CD14-positive monocyte (primary cell): Measurements from ENCODE around the gene GLCCI1. TPM values are rescaled to one million over a fixed set of nuclear protein-coding genes. Genes with fewer than 3 reads are reported as not detected.

Experiments
- DNase-seq, 3 donors: peaks; one replicate each; pipeline ENCODE4 v3.0.0-alpha.2; 2011 to 2022
- H2AFZ ChIP-seq: 2 replicates; pipeline ENCODE4 v1.6.0; 2012; ENCODE audit warnings: mild to moderate bottlenecking, low read depth, low read length, inconsistent platforms; ENCODE audit not compliant: insufficient read depth, poor library complexity, severe bottlenecking
- H3K27ac ChIP-seq, 2 donors: 1 replicate in 1 of 2; 2 replicates in 1 of 2; pipeline ENCODE4 v1.5.1; 2012 to 2013; ENCODE audit warnings: low read length in 2 of 2, control low read depth in 1 of 2, inconsistent platforms in 1 of 2, low read depth in 1 of 2, mild to moderate bottlenecking in 1 of 2
- H3K27me3 ChIP-seq, 2 donors: one replicate each; pipeline versions ENCODE4 v1.6.0 to v1.6.1; 2011 to 2013; ENCODE audit warnings: low read length in 2 of 2; ENCODE audit not compliant: control insufficient read depth in 2 of 2, insufficient read depth in 2 of 2
- H3K36me3 ChIP-seq, 2 donors: replicated peaks in 1 of 2; 1 replicate in 1 of 2; 2 replicates in 1 of 2; pipeline versions ENCODE4 v1.5.1 to v1.6.1; 2012 to 2013; ENCODE audit warnings: low read length in 2 of 2, control low read depth in 1 of 2, inconsistent platforms in 1 of 2, mild to moderate bottlenecking in 1 of 2; ENCODE audit not compliant: insufficient read depth in 2 of 2, control insufficient read depth in 1 of 2
- H3K4me1 ChIP-seq, 2 donors: 1 replicate in 1 of 2; 2 replicates in 1 of 2; pipeline versions ENCODE4 v1.5.1 to v1.6.1; 2012 to 2013; ENCODE audit warnings: low read length in 2 of 2, control low read depth in 1 of 2, inconsistent platforms in 1 of 2, mild to moderate bottlenecking in 1 of 2, moderate library complexity in 1 of 2; ENCODE audit not compliant: insufficient read depth in 2 of 2, control insufficient read depth in 1 of 2
- H3K4me2 ChIP-seq: replicated peaks from 2 replicates; pipeline ENCODE3; 2012; ENCODE audit warnings: low read length, moderate library complexity, mild to moderate bottlenecking; ENCODE audit not compliant: poor library complexity, severe bottlenecking; ENCODE audit errors: extremely low read depth
- H3K4me3 ChIP-seq, 3 experiments: fragments of 200-600 bp in 1 of 3; sonication (generic) in 1 of 3; replicated peaks in 1 of 3; 1 replicate in 2 of 3; 2 replicates in 1 of 3; pipeline ENCODE4 v1.5.1; 2011 to 2013; ENCODE audit warnings: low read length in 3 of 3, mild to moderate bottlenecking in 3 of 3, control low read depth in 2 of 3, low read depth in 2 of 3, inconsistent platforms in 1 of 3, moderate library complexity in 1 of 3
- H3K79me2 ChIP-seq: 2 replicates; pipeline ENCODE4 v1.6.0; 2012; ENCODE audit warnings: mild to moderate bottlenecking, control low read depth, inconsistent platforms, low read length, moderate library complexity; ENCODE audit not compliant: insufficient read depth
- H3K9ac ChIP-seq: 2 replicates; pipeline ENCODE4 v1.6.0; 2017; ENCODE audit warnings: low read length, mild to moderate bottlenecking; ENCODE audit not compliant: insufficient read depth, poor library complexity, severe bottlenecking
- H3K9me3 ChIP-seq, 2 donors: replicated peaks in 1 of 2; 1 replicate in 1 of 2; 2 replicates in 1 of 2; pipeline versions ENCODE4 v1.5.1 to v1.6.1; 2012 to 2013; ENCODE audit warnings: low read length in 2 of 2, control low read depth in 1 of 2; ENCODE audit not compliant: control insufficient read depth in 1 of 2, insufficient read depth in 1 of 2
- H4K20me1 ChIP-seq: 2 replicates; pipeline ENCODE4 v1.6.0; 2012; ENCODE audit warnings: mild to moderate bottlenecking, low read length, control low read depth, moderate library complexity; ENCODE audit not compliant: insufficient read depth
- H3K27ac Mint-ChIP-seq, 7 donors: one replicate each; pipeline ENCODE4 v1.8.0; 2020; ENCODE audit warnings: mild to moderate bottlenecking in 7 of 7, mixed read lengths in 7 of 7, moderate library complexity in 6 of 7, inconsistent platforms in 2 of 7
- H3K27me3 Mint-ChIP-seq, 3 donors: one replicate each; pipeline ENCODE4 v1.8.0; 2021 to 2022; ENCODE audit warnings: low read depth in 3 of 3, mild to moderate bottlenecking in 3 of 3, mixed read lengths in 3 of 3, moderate library complexity in 3 of 3, inconsistent platforms in 1 of 3
- H3K36me3 Mint-ChIP-seq, 2 donors: one replicate each; pipeline ENCODE4 v1.8.0; 2020; ENCODE audit warnings: mixed read lengths in 2 of 2, inconsistent platforms in 1 of 2, mild to moderate bottlenecking in 1 of 2
- H3K4me1 Mint-ChIP-seq: one replicate; pipeline ENCODE4 v1.8.0; 2020; ENCODE audit warnings: mild to moderate bottlenecking, mixed read lengths
- H3K4me3 Mint-ChIP-seq, 2 donors: one replicate each; pipeline ENCODE4 v1.8.0; 2020; ENCODE audit warnings: mild to moderate bottlenecking in 2 of 2, mixed read lengths in 2 of 2, moderate library complexity in 1 of 2
- H3K9me3 Mint-ChIP-seq, 7 donors: one replicate each; pipeline ENCODE4 v1.8.0; 2020 to 2022; ENCODE audit warnings: mixed read lengths in 7 of 7, mild to moderate bottlenecking in 6 of 7, moderate library complexity in 6 of 7, inconsistent platforms in 2 of 7
- CTCF ChIP-seq: fragments of 200-600 bp; IDR thresholded peaks from one replicate; pipeline ENCODE4 v1.8.0; 2022; ENCODE audit warnings: antibody characterized with exemption, mild to moderate bottlenecking
- WGBS: methylation state at CpG from one replicate; pipeline ENCODE4 v1.1.5; 2013; ENCODE audit warnings: missing lambda C conversion rate; ENCODE audit not compliant: insufficient coverage; 5-methylcytosine and 5-hydroxymethylcytosine counted together
- intact Hi-C, 2 donors: fragments of 100-400 bp; cut with micrococcal nuclease; formaldehyde crosslinking; loops; one replicate each; pipeline versions ENCODE4 v1.15.0 to v1.15.1; 2023
- polyA plus RNA-seq, 3 donors: library from polyadenylated mRNA; depleted of rRNA in 1 of 3; unstranded in 2 of 3; stranded (reverse) in 1 of 3; fragments of 300-500 nt in 2 of 3; fragments of >200 nt in 1 of 3; fragmentation: Illumina TruSeq in 2 of 3; gene quantifications; 1 replicate in 2 of 3; 2 replicates in 1 of 3; pipeline ENCODE4 v1.2.3, GENCODE V29; 2012 to 2021

The GLCCI1 gene
- polyA plus RNA-seq, 3 donors, result 0.89 to 2.1 (median 1.1) TPM

GRCh38 chr7:7964250-7964649, 4.3 kb upstream of the GLCCI1 start:
- no CpG with 5 or more reads among the region's 2 CpGs for WGBS
- Histone ChIP-seq H3K9me3 (no peaks in the 10 kb centered on the region), H3K9ac (no peak overlapping the region), H3K4me1 (peaks cover 0 to 9% of the 10 kb centered on the region in 2 donors), H2AFZ (no peak overlapping the region), H3K79me2 (no peaks in the 10 kb centered on the region), H4K20me1 (no peaks in the 10 kb centered on the region), H3K27me3 (no peaks in the 10 kb centered on the region), H3K27ac (no peak overlapping the region), H3K36me3 (no peaks in the 10 kb centered on the region), H3K4me3 (no peak overlapping the region), H3K4me2 (no peak overlapping the region)
- Mint-ChIP-seq H3K4me1 (peaks cover 4% of the 10 kb centered on the region), H3K27ac (no peak overlapping the region), H3K9me3 (no peaks in the 10 kb centered on the region), H3K36me3 (no peaks in the 10 kb centered on the region), H3K27me3 (peaks cover 0 to 1% (median 0%) of the 10 kb centered on the region in 3 donors), H3K4me3 (no peak overlapping the region)
- no peak for DNase-seq
- no peak for TF ChIP-seq CTCF
- intact Hi-C loops, result loop anchor here (10.0 kb wide), 2 partner anchors 221 to 399 kb away; partner anchors contain the start of gene MIOS (in 1 of the 2)

- H3K4me1 Mint-ChIP-seq, result peaks cover 4% of the 10 kb centered on the region
- DNase-seq, result no peak
- Histone ChIP-seq H3K4me3 (no peak overlapping the region), H3K27ac (no peak overlapping the region), H3K36me3 (no peaks in the 10 kb centered on the region), H3K9me3 (no peaks in the 10 kb centered on the region), H2AFZ (no peak overlapping the region), H3K79me2 (no peaks in the 10 kb centered on the region), H3K9ac (no peak overlapping the region), H4K20me1 (no peaks in the 10 kb centered on the region), H3K4me2 (no peak overlapping the region), H3K4me1 (peaks cover under 1 to 10% of the 10 kb centered on the region in 2 donors), H3K27me3 (peaks cover 0 to 1% of the 10 kb centered on the region in 2 donors)
- TF ChIP-seq CTCF, result no peak
- H3K36me3 Mint-ChIP-seq, result no peaks in the 10 kb centered on the region
- H3K9me3 Mint-ChIP-seq, result no peaks in the 10 kb centered on the region
- H3K27me3 Mint-ChIP-seq, result peaks cover 0 to 1% (median 0%) of the 10 kb centered on the region in 3 donors
- intact Hi-C loops, result loop anchor here (10.0 kb wide), 2 partner anchors 220 to 400 kb away; partner anchors contain the start of gene MIOS (in 1 of the 2)
- no peak overlapping the region for H3K4me3 Mint-ChIP-seq
- no peak overlapping the region for H3K27ac Mint-ChIP-seq
- no CpG with 5 or more reads among the region's 2 CpGs for WGBS
Measured at GRCh38 chr7:7964691-7965090, 3.9 kb upstream of the GLCCI1 start.
